SK-N-SH (cell line): ENCODE results near the gene SETDB2. TPM values are rescaled to one million over a fixed set of nuclear protein-coding genes. Genes with fewer than 3 reads are reported as not detected.

Experiments
- CTCF ChIA-PET: fragments of 300-600, 350-600 bp; formaldehyde crosslinking; extraction: SDS; loops from one replicate; lab custom pipeline; 2021; lab: Yijun Ruan, JAX
- POLR2A ChIA-PET: fragments of 350-600 bp; sonication (Branson Sonifier 250); formaldehyde crosslinking; extraction: SDS; loops from one replicate; lab custom pipeline; 2020; ENCODE audit warnings: antibody characterized with exemption, inconsistent platforms; lab: Yijun Ruan, JAX
- DNase-seq: peaks from one replicate; pipeline ENCODE4 v3.0.0; 2012
- H2AFZ ChIP-seq: fragments of 200-600 bp; sonication (generic); 2 replicates; pipeline ENCODE4 v1.8.1; 2016; ENCODE audit warnings: antibody characterized with exemption, mild to moderate bottlenecking, low read depth
- H3F3A ChIP-seq: fragments of 200-600 bp; sonication (generic); replicated peaks from 2 replicates; pipeline ENCODE3; 2016; ENCODE audit warnings: antibody characterized with exemption, mild to moderate bottlenecking; ENCODE audit not compliant: insufficient read depth
- H3K27ac ChIP-seq, 2 experiments: fragments of 200-500 bp in 1 of 2; fragments of 200-600 bp in 1 of 2; sonication (Bioruptor generic) in 1 of 2; sonication (generic), shearing (Covaris generic) in 1 of 2; 2 replicates each; pipeline versions ENCODE4 v1.5.1 to v1.6.1; 2014 to 2016; ENCODE audit warnings: low read depth in 2 of 2, inconsistent platforms in 1 of 2, low read length in 1 of 2, mild to moderate bottlenecking in 1 of 2, mixed read lengths in 1 of 2
- H3K27me3 ChIP-seq: fragments of 200-600 bp; sonication (generic), shearing (Covaris generic); 2 replicates; pipeline ENCODE4 v1.6.1; 2016; ENCODE audit warnings: mixed run types; ENCODE audit not compliant: insufficient read depth
- H3K36me3 ChIP-seq, 2 experiments: fragments of 200-500 bp in 1 of 2; fragments of 200-600 bp in 1 of 2; sonication (Bioruptor generic) in 1 of 2; sonication (generic) in 1 of 2; replicated peaks in 1 of 2; 2 replicates each; pipeline versions ENCODE3 to v1.5.1; 2014 to 2016; ENCODE audit warnings: low read length in 1 of 2, mild to moderate bottlenecking in 1 of 2; ENCODE audit not compliant: insufficient read depth in 2 of 2, control insufficient read depth in 1 of 2
- H3K4me1 ChIP-seq, 2 experiments: fragments of 200-500 bp in 1 of 2; fragments of 200-600 bp in 1 of 2; sonication (Bioruptor generic) in 1 of 2; sonication (generic), shearing (Covaris generic) in 1 of 2; 2 replicates each; pipeline versions ENCODE4 v1.5.1 to v1.6.1; 2014 to 2016; ENCODE audit warnings: low read depth in 1 of 2, low read length in 1 of 2, mixed run types in 1 of 2; ENCODE audit not compliant: insufficient read depth in 2 of 2, control insufficient read depth in 1 of 2
- H3K4me2 ChIP-seq: fragments of 200-600 bp; sonication (generic), shearing (Covaris generic); 2 replicates; pipeline ENCODE4 v1.6.1; 2017; ENCODE audit warnings: mixed run types
- H3K4me3 ChIP-seq, 2 experiments: fragments of 200-500 bp in 1 of 2; fragments of 200-600 bp in 1 of 2; sonication (Bioruptor generic) in 1 of 2; sonication (generic), shearing (Covaris generic) in 1 of 2; 2 replicates each; pipeline versions ENCODE4 v1.5.1 to v1.8.1; 2014 to 2016; ENCODE audit warnings: low read depth in 2 of 2, inconsistent platforms in 1 of 2, low read length in 1 of 2, mild to moderate bottlenecking in 1 of 2, mixed read lengths in 1 of 2, moderate library complexity in 1 of 2
- H3K79me2 ChIP-seq: fragments of 200-600 bp; sonication (generic); 2 replicates; pipeline ENCODE4 v1.8.1; 2017; ENCODE audit warnings: mild to moderate bottlenecking; ENCODE audit not compliant: insufficient read depth
- H3K9ac ChIP-seq: fragments of 200-600 bp; sonication (generic); 2 replicates; pipeline ENCODE4 v1.6.1; 2017; ENCODE audit warnings: mixed run types
- H3K9me2 ChIP-seq: fragments of 200-600 bp; sonication (generic); 2 replicates; pipeline ENCODE4 v1.6.1; 2017; ENCODE audit warnings: mixed run types
- H3K9me3 ChIP-seq: fragments of 200-600 bp; sonication (generic); 2 replicates; pipeline ENCODE4 v1.6.1; 2017; ENCODE audit warnings: mixed run types, mild to moderate bottlenecking, moderate library complexity
- H4K20me1 ChIP-seq: fragments of 200-600 bp; sonication (generic); 2 replicates; pipeline ENCODE4 v1.6.1; 2017; ENCODE audit warnings: mild to moderate bottlenecking, mixed run types; ENCODE audit not compliant: insufficient read depth
- CHD2 ChIP-seq: fragments of 150-350 bp; IDR thresholded peaks from 2 replicates; pipeline ENCODE4 v1.6.1; 2018; ENCODE audit warnings: low read length; ENCODE audit not compliant: partially characterized antibody
- ELF1 ChIP-seq: IDR thresholded peaks from 2 replicates; pipeline ENCODE4 v1.4.0; 2012
- EP300 ChIP-seq, 2 experiments: IDR thresholded peaks; 2 replicates each; pipeline versions ENCODE4 v1.4.0 to v1.6.1; 2012; ENCODE audit warnings: borderline replicate concordance in 1 of 2, low read depth in 1 of 2, low read length in 1 of 2
- FOSL2 ChIP-seq: IDR thresholded peaks from 2 replicates; pipeline ENCODE4 v1.4.0; 2012; ENCODE audit warnings: low read depth, mild to moderate bottlenecking, moderate library complexity, borderline replicate concordance
- FOXJ3 ChIP-seq: sonication (generic); formaldehyde crosslinking; IDR thresholded peaks from 2 replicates; pipeline ENCODE4 v1.5.1; 2020; ENCODE audit warnings: mild to moderate bottlenecking, missing genetic modification reagents
- FOXM1 ChIP-seq: IDR thresholded peaks from 2 replicates; pipeline ENCODE4 v1.4.0; 2012; ENCODE audit warnings: low read depth, mild to moderate bottlenecking
- GABPA ChIP-seq: IDR thresholded peaks from 2 replicates; pipeline ENCODE4 v1.4.0; 2012; ENCODE audit warnings: low read depth, mild to moderate bottlenecking
- GATA2 ChIP-seq: sonication (generic); formaldehyde crosslinking; IDR thresholded peaks from 2 replicates; pipeline ENCODE4 v1.5.0; 2020; ENCODE audit warnings: mild to moderate bottlenecking, missing genetic modification reagents
- JUND ChIP-seq: IDR thresholded peaks from 2 replicates; pipeline ENCODE4 v1.4.0; 2012
- MEF2A ChIP-seq: IDR thresholded peaks from 2 replicates; pipeline ENCODE4 v1.4.0; 2012; ENCODE audit warnings: low read depth, borderline replicate concordance
- NRF1 ChIP-seq: IDR thresholded peaks from 2 replicates; pipeline ENCODE4 v1.6.1; 2012; ENCODE audit warnings: low read depth, mild to moderate bottlenecking, low read length
- POLR2AphosphoS5 ChIP-seq: IDR thresholded peaks from 2 replicates; pipeline ENCODE4 v1.6.1; 2012; ENCODE audit warnings: low read depth, low read length
- RAD21 ChIP-seq: IDR thresholded peaks from 2 replicates; pipeline ENCODE4 v1.6.1; 2012; ENCODE audit warnings: mild to moderate bottlenecking, low read length
- RFX5 ChIP-seq: IDR thresholded peaks from 2 replicates; pipeline ENCODE4 v1.6.1; 2012; ENCODE audit warnings: mild to moderate bottlenecking, improper control_type of control experiment, low read length
- RXRA ChIP-seq: IDR thresholded peaks from 2 replicates; pipeline ENCODE4 v1.4.0; 2012; ENCODE audit warnings: low read depth, mild to moderate bottlenecking, borderline replicate concordance
- SIN3A ChIP-seq: IDR thresholded peaks from 2 replicates; pipeline ENCODE4 v1.6.1; 2012; ENCODE audit warnings: low read depth, mild to moderate bottlenecking, low read length, moderate library complexity, borderline replicate concordance
- SMC3 ChIP-seq: IDR thresholded peaks from 2 replicates; pipeline ENCODE4 v1.6.1; 2012; ENCODE audit warnings: low read depth, low read length, improper control_type of control experiment
- TAF1 ChIP-seq: IDR thresholded peaks from 2 replicates; pipeline ENCODE4 v1.6.1; 2012; ENCODE audit warnings: low read depth, mild to moderate bottlenecking, low read length, moderate library complexity, borderline replicate concordance
- TCF12 ChIP-seq: IDR thresholded peaks from 2 replicates; pipeline ENCODE4 v1.4.0; 2012
- TEAD4 ChIP-seq: IDR thresholded peaks from 2 replicates; pipeline ENCODE4 v1.4.0; 2012; ENCODE audit warnings: mild to moderate bottlenecking, borderline replicate concordance; ENCODE audit not compliant: insufficient read depth
- YY1 ChIP-seq: IDR thresholded peaks from 2 replicates; pipeline ENCODE4 v1.4.0; 2012; ENCODE audit warnings: low read depth, mild to moderate bottlenecking
- WGBS: methylation state at CpG from one replicate; pipeline ENCODE4 v1.1.6; 2017; ENCODE audit warnings: low lambda C conversion rate; 5-methylcytosine and 5-hydroxymethylcytosine counted together
- polyA plus RNA-seq, 3 experiments: library from polyadenylated mRNA; depleted of rRNA; stranded (reverse); fragments of >200 nt; gene quantifications; 2 replicates each; pipeline ENCODE4 v1.2.3, GENCODE V29; 2012
- TF ChIP-seq, protein P1 (sequence below): IDR thresholded peaks from 2 replicates; pipeline ENCODE4 v1.6.1; 2012; ENCODE audit warnings: mild to moderate bottlenecking, low read depth, low read length, moderate library complexity
- TF ChIP-seq, protein P2 (sequence below): IDR thresholded peaks from 2 replicates; pipeline ENCODE4; 2012
- TF ChIP-seq, protein P3 (sequence below): fragments of 150-350 bp; IDR thresholded peaks from 2 replicates; pipeline ENCODE4 v1.6.1; 2017; ENCODE audit warnings: antibody characterized with exemption, low read length, low read depth, borderline replicate concordance

The SETDB2 gene
- polyA plus RNA-seq, 1 of the 3 experiments (the other 2 are of a cell fraction), result 1.9 TPM

DNA sequence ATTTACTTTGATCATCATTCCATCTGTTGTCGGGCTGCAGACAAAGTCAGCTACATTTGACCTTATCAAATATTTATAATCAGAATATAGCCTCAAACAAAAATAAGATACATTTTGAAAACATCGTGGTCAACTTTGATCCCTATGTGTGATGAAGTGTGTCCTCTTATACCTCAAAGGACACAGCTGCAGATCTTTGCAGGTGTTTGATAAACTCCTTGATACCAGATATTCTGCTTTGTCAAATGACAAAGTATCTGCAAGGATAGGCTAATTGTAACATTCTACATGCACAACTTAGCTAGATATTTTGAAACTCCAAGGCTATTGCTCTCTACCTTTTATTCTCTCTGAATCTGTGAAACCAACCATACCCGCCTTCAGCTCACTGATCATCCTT, 95.7 kb downstream of the SETDB2 start:
- ChIA-PET CTCF (interaction anchor here (1.4 kb wide), 1 partner anchor 16 kb away, joined by 3 read pairs; no protein-coding TSS in a partner anchor), POLR2A (interaction anchor here (0.9 kb wide), 1 partner anchor 11 kb away, joined by 4 read pairs; no protein-coding TSS in a partner anchor)
- Histone ChIP-seq H3K27me3 (no peaks in the 10 kb centered on the region), H3F3A (no peaks in the 10 kb centered on the region), H3K79me2 (no peaks in the 10 kb centered on the region), H3K9me3 (no peaks in the 10 kb centered on the region), H3K27ac (no peak overlapping the region), H3K4me2 (no peak overlapping the region), H2AFZ (no peak overlapping the region), H3K4me3 (no peak overlapping the region)
- 83% methylated on average over 3 of the region's 3 CpGs for WGBS
- TF ChIP-seq JUND, result no peak
- no peak for TF ChIP-seq FOXM1
- TF ChIP-seq RAD21, result no peak
- no peak for TF ChIP-seq TEAD4
- TF ChIP-seq YY1, result no peak
- TF ChIP-seq SMC3, result no peak
- TF ChIP-seq RXRA, result no peak
- TF ChIP-seq MEF2A, result no peak
- no peak for TF ChIP-seq CHD2
- no peak for TF ChIP-seq TCF12
- TF ChIP-seq POLR2AphosphoS5, result no peak
- no peak for TF ChIP-seq RFX5
- TF ChIP-seq NRF1, result no peak
- no peak for TF ChIP-seq EP300 (IDR thresholded peaks at IDR 0.05; ENCODE audit: borderline replicate concordance in 1 of 2, low read depth in 1 of 2, low read length in 1 of 2)
- TF ChIP-seq GATA2 (CRISPR knock-in tag), result no peak
- TF ChIP-seq ELF1, result no peak
- TF ChIP-seq, protein P1, sequence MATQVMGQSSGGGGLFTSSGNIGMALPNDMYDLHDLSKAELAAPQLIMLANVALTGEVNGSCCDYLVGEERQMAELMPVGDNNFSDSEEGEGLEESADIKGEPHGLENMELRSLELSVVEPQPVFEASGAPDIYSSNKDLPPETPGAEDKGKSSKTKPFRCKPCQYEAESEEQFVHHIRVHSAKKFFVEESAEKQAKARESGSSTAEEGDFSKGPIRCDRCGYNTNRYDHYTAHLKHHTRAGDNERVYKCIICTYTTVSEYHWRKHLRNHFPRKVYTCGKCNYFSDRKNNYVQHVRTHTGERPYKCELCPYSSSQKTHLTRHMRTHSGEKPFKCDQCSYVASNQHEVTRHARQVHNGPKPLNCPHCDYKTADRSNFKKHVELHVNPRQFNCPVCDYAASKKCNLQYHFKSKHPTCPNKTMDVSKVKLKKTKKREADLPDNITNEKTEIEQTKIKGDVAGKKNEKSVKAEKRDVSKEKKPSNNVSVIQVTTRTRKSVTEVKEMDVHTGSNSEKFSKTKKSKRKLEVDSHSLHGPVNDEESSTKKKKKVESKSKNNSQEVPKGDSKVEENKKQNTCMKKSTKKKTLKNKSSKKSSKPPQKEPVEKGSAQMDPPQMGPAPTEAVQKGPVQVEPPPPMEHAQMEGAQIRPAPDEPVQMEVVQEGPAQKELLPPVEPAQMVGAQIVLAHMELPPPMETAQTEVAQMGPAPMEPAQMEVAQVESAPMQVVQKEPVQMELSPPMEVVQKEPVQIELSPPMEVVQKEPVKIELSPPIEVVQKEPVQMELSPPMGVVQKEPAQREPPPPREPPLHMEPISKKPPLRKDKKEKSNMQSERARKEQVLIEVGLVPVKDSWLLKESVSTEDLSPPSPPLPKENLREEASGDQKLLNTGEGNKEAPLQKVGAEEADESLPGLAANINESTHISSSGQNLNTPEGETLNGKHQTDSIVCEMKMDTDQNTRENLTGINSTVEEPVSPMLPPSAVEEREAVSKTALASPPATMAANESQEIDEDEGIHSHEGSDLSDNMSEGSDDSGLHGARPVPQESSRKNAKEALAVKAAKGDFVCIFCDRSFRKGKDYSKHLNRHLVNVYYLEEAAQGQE, result no peak
- no peak for TF ChIP-seq GABPA
- TF ChIP-seq, all 33 proteins: peak for 0
- DNase-seq, result no peak
- Histone ChIP-seq H3K9me2 (no peaks in the 10 kb centered on the region), H3K4me1 (no peaks in the 10 kb centered on the region), H4K20me1 (no peaks in the 10 kb centered on the region), H3K36me3 (peaks cover 45 to 48% of the 10 kb centered on the region in 2 experiments), H3K9ac (no peak overlapping the region)

DNA sequence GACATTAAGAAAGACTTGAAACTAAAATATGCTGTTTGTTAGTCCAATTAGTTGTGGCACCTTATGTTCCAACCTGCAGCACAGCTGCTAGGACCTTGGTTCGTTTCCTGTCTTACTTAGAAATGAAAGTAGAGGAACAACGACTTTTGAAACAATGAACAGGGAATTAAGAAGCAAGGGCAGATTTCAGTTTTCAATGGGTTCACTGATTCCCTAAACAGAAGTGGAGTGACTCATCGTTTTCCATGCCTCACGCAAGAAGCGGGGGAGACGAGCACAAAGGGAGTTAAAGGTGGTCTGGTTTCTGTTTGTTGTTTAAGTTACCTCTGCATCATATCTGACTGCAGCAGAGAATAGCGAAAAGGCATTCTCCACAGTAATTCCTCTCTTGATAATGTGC, 96.5 kb downstream of the SETDB2 start:
- no peak overlapping the region for H3K9ac ChIP-seq
- CTCF ChIA-PET, result no interaction called here
- H3K9me2 ChIP-seq, result no peaks in the 10 kb centered on the region
- no peak for TF ChIP-seq RFX5
- no peak for TF ChIP-seq TAF1
- no peak for TF ChIP-seq FOSL2
- TF ChIP-seq MEF2A, result no peak
- no peak for TF ChIP-seq GABPA
- TF ChIP-seq, protein P2, sequence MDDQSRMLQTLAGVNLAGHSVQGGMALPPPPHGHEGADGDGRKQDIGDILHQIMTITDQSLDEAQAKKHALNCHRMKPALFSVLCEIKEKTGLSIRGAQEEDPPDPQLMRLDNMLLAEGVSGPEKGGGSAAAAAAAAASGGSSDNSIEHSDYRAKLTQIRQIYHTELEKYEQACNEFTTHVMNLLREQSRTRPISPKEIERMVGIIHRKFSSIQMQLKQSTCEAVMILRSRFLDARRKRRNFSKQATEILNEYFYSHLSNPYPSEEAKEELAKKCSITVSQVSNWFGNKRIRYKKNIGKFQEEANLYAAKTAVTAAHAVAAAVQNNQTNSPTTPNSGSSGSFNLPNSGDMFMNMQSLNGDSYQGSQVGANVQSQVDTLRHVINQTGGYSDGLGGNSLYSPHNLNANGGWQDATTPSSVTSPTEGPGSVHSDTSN, result no peak
- no peak for TF ChIP-seq FOXJ3 (CRISPR knock-in tag)
- TF ChIP-seq FOXM1, result no peak
- no peak for TF ChIP-seq POLR2AphosphoS5
- no peak for TF ChIP-seq CHD2
- TF ChIP-seq, protein P3, sequence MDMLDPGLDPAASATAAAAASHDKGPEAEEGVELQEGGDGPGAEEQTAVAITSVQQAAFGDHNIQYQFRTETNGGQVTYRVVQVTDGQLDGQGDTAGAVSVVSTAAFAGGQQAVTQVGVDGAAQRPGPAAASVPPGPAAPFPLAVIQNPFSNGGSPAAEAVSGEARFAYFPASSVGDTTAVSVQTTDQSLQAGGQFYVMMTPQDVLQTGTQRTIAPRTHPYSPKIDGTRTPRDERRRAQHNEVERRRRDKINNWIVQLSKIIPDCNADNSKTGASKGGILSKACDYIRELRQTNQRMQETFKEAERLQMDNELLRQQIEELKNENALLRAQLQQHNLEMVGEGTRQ, result no peak
- TF ChIP-seq SIN3A, result no peak
- TF ChIP-seq TEAD4, result no peak
- TF ChIP-seq JUND, result no peak
- no peak for TF ChIP-seq RXRA

More for the DNA sequence above, 96.5 kb downstream of the SETDB2 start:
- no peaks in the 10 kb centered on the region for H4K20me1 ChIP-seq
- WGBS, result 78% methylated on average over 7 of the region's 7 CpGs
- H2AFZ ChIP-seq, result no peak overlapping the region
- no peak overlapping the region for H3K4me3 ChIP-seq
- no peaks in the 10 kb centered on the region for H3K79me2 ChIP-seq
- no peaks in the 10 kb centered on the region for H3F3A ChIP-seq
- H3K27ac ChIP-seq, result no peak overlapping the region
- no peak for DNase-seq
- H3K9me3 ChIP-seq, result no peaks in the 10 kb centered on the region
- H3K36me3 ChIP-seq, result peaks cover 50 to 53% of the 10 kb centered on the region in 2 experiments
- H3K4me2 ChIP-seq, result no peak overlapping the region
- no peaks in the 10 kb centered on the region for H3K27me3 ChIP-seq
- H3K4me1 ChIP-seq, result no peaks in the 10 kb centered on the region
- POLR2A ChIA-PET, result interaction anchor here (0.9 kb wide), 1 partner anchor 11 kb away, joined by 4 read pairs; no protein-coding TSS in a partner anchor
